ENCODE data around the gene RGS1.

The RGS1 gene

DNA sequence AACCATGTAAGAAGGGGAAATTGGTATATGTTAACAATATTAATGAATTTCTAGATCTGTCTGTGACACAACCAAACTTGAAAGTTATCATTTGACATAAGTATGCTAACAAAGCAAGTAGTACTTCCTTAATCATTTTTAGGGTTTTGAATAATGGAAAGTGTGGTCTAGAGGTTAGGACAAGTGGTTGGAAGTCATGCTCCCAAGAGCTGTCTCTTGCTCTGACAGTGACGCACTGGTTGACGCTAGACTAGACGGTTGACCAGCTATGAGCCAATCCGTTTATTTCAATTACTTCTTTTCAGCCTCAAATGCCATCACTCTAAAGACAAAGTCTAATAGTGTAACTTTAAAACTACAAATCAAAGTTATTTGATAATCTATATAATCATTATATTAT, 20.7 kb upstream of the RGS1 start:
- DNase-seq: no peak

DNA sequence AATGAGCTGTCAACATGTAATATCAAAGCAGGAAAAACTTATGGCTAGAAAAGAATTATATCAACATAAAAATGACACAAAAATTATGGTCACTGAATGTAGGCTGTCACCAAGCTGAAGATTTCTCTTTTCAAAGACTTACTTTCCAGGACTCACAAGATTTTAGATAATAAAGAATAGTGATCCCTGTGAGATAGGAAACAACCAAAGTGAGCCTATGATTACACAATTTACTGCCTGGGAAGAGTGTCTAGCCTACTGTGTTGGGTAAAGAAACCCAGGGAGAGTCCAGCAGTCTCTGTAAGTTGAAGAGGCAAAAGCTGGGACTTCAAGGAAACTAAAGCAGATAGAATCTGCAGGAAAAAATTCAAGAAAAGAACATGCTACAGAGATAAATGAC, 20.2 kb upstream of the RGS1 start:
- no peak for DNase-seq

DNA sequence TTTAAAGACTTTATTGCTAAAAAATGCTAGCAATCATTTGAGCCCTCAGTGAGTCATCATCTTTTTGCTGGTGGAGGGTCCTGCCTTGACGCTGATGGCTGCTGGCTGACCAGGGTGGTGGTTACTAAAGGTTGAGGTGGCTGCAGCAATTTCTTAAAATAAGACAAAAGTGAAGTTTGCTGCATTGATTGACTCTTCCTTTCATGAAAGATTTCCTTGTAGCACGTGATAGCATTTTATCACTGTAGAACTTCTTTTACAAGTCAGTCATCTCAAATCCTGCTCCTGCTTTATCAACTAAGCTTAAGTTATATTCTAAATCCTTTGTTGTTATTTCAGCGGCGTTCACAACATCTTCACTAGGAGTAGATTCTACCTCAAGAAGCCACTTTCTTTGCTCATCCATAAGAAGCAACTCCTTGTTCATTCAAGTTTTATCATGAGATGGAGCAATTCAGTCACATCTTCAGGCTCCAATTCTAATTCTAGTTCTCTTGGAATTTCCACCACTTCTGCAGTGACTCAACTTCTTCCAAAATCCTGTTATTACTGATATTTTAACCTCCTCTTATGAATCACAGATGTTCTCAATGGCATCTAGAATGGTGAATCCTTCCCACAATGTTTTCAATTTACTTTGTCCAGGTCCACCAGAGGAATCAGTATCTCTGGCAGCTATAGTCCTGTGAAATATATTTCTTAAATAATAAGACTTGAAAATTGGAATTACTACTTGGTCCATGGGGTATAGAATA, 17.6 kb upstream of the RGS1 start:
- no peak for DNase-seq

DNA sequence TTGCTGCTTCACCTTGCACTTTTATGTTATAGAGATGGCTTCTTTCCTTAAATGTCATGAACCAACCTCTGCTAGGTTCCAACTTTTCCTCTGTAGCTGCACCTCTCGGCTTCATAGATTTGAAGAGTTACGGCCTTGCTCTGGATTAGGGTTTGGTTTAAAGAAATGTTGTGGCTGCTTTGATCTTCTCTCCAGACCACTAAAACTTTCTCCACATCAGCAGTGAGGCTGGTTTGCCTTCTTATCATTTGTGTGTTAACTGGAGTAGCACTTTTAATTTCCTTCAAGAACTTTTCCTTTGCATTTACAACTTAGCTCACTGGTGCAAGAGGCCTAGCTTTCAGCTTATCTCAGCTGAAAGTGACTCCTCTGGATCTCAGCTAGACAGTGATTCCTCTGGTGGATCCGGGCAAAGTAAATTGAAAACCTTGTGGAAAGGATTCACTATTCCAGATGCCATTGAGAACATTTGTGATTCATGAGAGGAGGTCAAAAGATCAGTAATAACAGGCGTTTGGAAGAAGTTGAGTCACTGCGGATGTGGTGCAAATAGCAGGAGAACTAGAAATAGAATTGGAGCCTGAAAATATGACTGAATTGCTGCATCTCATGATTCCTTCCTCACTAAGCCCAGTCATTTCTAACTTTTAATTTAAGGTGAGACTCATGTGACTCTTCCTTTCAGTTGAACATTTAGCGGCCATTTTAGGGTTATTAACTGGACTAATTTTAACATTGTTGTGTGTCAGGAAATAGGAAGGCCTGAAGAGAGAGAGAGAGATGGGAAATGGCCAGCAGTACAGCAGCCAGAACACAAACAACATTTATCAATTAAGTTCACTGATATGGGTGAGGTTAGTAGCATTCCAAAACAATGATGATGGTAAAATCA, 16.2 kb upstream of the RGS1 start:
- DNase-seq: no peak

DNA sequence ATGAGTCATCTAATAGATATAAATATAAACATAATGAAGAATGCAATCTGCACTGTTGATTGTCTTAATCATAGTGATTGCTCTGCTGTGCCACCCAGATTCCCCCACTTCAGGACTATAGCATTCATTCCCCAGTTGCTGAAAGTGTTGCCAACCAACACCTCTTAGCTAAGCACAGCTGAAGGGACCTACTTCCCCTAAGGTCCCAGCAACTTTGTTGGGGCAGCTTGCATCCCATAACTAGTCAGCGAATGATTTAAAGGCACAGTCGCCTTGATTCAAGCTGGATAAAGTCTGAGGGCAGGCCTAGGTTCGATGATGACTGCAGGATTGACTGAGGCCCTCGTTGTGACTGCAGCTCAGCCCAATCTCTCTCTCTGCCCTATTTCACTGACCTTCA, 14.3 kb upstream of the RGS1 start:
- DNase-seq: no peak

DNA sequence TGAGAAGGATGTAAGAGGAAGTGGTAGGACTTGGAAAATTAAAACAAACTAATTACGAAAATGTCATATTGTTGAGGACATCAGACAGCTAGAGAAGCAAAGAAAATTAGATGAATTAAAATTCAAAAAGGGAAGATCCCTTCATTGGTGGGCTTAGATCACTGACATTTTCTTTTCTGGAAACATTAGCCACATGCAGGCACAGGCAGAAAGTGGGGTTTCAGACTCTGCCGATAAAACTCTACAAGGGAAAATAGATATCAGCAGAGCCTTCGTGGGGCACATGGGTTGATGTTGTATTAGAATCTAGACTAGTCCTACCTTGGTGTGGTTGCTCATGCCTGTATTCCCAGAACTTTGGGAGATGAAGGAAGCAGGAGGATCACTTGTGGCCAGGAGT, 12.4 kb upstream of the RGS1 start:
- DNase-seq: no peak

DNA sequence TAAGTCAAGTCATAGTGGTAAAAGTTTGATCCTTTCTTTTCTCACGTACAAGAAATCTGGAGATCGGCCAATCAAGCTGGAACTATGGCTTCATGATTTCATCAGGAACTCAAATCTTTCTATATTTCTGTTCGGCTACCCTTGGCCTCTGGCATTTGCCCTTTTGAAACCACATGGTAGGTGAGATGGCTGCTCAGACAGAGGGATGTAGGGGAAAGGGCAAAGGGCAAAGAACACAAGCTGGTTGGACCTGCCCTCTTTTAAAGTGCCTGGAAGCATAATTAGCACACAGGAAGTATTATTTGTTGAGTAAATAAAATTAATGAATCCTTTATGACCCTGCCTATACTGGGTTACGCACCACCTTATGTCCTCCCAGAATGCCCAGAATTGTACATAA, 11.5 kb upstream of the RGS1 start:
- DNase-seq: no peak

DNA sequence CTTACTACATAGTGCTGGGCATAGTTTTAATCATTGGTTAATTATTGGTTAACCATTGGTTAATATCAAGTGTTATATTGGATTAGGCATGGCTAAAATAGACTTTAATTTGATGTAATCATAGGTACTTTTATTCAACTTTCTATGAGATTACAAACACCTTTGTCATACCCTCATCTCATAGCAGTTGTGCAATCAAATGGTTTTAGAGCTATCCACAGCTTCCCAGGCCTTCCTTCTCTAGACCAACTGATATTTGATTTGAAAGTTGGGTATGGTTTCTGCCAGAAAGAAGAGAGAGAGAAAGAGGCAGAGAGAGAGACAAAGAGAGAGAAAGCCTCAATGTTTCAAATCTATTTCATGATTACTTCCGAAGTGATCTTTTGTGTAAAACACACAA, 9.6 kb upstream of the RGS1 start:
- no peak for DNase-seq

DNA sequence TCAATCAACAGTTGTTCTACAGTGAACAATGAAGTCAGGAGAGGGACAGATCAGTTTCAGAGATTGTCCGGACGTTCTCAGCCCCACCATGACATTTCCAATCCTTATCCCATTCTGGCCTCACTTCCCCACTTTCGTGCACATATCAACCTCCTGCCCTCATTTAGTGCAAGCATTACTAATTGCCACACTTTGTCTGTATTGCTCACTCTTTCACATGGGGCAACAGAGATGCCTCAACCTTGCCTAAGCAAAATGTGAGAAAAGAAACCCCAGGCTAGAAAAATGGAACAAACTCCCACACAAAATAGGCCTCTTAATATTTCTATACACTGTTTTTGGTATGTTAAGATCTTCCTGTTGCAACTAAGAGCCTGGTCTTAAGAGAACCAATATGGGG, 8.9 kb upstream of the RGS1 start:
- no peak for DNase-seq

DNA sequence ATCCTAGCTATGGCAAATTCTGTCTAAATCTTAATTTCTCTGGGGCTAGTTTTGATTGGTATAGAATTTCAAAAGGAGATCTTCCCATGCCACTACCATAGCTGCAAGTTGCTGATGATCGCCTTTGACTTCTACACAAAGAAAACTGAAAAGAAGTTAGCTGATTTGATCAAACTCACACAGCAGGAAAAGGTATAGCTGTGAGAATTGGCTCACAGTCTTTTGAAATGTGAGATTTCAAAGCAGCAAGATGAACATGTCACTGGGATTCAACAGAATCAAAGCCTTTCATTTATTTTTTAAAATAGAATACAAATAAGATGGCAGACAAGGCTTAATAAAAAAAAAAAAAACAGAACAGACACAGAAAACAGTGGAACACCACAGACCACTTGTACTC, 7.5 kb upstream of the RGS1 start:
- DNase-seq: no peak

DNA sequence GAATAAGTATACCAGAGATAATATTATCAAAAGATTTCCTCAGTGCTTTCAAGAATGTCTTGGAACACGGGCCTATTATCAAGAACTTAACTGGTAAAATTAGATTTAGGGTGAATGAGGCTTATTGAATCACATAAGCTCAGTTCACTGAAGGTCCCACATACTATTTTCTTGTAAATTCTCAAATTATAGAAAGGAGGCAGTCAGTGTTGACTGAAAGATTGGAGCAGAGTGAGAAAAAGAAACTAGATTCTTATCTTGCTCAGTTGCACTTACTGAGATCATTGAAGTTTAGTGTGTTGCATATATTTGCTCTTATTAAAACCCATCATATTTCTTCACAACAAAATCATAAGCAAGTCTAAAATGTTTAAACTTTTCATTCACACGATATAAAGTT, 3.9 kb upstream of the RGS1 start:
- DNase-seq: no peak

DNA sequence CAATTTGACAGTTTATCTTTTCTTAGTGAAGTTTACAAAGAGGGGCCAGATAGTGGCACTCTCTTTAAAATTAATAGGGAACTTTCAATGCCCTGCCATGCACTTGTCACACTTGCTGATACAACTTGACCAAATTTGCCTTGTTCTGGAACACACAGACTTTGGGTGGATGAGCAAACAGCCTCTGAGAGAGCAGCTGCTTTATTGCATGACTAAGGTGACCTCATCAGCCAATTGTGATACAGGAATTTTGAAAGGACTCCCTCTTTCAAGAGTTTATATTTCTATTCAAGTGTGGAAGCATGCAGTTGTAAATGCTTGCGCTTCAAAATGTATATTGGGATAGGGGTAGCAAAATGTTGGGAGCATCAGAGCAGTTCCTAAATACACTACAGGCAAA, 2.1 kb upstream of the RGS1 start:
- no peak for DNase-seq

DNA sequence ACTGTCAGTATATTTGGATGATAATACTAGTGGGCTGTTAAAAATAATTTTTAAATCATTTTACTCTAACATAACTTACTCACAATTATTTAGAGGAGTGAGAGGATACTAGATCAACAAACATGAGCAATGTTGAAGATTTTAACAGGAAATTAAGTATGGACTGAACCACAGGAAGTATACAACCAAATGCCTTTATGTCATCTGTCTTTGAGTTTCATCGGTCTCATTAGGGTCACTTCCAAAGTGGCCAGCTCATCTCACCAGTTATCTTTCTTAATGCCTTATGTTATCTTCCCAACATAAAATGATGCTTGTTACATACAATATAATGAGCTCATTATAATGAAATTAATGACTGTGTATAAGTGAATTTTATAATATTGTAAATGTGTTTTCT, 1.5 kb upstream of the RGS1 start:
- DNase-seq: no peak

DNA sequence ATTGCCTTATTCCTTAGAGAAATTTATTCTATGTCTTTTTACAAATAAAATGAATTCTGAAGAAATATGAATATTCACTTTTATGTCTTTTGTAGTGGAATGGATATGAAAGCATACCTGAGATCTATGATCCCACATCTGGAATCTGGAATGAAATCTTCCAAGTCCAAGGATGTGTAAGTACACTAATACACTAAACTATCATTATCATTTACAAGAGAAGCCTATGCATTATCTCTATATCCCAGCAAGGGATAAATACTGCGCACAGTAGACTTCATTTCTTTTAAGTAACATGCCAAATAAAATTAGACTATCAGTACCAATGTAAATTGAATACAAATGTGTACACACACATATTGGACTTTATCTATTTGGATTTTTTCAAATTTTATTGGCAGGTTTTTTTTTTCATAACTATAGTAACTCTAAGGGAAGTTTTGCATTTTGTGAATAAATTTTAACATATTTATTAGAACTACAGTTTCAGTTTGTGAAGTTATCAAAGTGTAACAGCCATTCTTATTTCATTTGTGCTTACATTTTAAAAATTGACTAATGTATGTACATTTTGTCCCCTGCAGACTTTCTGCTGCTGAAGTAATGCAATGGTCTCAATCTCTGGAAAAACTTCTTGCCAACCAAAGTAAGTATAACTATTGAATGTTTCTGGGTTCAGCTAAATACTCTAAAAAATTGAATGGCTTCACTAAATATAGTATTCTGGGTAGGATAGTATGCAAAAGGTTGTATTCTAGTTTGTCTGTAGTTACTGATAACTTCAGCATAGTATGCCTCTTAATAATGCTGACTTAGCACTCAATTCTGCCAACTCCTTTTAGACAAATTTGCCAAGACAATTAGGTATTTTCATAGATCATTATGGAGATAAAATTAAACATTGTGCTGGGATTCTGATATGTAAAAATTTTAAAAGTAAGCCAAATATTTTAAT, 894 bp downstream of the RGS1 start:
- DNase-seq: no peak

DNA sequence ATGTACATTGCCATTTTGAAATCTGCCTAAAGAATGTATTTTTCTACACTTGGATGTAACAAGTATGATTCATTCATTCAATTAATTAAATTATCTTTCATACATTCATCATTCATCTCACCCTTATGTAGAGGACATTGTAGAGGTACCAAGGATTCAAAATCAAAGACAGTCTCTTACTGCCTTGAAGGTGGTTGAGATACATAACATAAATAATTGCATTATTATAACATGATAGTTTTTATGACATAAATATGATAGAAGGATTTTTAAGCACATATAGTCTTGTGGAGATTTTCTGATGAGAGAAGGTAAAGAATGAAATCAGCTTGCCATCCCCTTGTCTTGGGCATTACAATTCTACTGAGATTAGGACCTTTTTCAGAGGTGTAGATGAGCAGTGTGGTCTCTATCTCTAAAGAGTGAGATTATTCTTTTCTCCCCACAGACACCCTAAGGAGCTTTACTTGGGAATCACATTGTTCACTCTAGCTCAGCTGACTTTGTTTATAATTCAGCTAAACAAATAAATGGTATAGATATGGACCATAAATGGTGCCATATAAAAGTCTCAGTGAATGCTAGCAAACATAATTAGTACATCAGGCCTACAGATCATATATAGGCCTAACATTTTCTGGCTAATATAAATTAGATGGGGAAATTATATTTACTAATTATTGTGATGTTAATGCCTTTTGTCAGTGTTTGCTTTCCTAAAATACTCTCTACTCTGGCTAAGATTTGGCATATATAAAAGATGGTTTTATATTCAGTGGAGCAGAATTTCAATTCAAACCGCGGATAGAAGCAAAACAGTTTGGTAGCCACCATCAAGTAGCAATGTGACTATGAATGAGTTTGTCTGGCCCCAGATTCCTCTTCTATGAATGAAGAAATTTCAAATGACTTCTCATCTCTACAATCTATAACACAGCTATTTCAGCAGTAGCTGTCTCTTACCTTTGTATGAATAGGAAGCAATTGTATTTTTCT, 1.9 kb downstream of the RGS1 start:
- DNase-seq: no peak

DNA sequence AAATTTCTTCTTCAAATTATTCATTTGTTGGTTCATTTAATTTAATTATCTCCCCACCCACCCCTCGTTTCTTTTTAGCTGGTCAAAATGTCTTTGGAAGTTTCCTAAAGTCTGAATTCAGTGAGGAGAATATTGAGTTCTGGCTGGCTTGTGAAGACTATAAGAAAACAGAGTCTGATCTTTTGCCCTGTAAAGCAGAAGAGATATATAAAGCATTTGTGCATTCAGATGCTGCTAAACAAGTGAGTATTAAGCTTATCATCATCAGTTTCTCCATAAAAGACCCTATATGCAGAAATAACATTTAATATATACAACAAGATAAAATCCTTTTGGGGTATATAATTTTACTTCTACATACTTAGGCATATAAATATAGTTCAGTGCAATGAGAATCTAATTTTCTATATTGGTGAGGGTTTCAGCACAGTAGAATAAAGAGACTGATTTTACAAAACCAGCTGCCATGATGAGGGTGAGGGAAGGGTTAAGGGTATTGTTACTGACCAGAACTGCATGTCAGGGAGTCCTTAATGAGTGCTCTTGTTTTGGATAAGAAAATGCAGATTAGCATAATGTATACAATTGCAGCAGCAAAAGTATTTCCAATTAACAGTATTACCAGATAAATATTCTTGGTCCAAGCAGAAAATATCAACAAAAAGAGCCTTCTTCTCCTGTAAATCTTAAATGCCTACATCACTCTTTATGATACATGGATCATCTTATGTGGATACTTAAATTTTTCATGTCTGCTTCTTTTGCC, 2.8 kb downstream of the RGS1 start:
- no peak for DNase-seq

DNA sequence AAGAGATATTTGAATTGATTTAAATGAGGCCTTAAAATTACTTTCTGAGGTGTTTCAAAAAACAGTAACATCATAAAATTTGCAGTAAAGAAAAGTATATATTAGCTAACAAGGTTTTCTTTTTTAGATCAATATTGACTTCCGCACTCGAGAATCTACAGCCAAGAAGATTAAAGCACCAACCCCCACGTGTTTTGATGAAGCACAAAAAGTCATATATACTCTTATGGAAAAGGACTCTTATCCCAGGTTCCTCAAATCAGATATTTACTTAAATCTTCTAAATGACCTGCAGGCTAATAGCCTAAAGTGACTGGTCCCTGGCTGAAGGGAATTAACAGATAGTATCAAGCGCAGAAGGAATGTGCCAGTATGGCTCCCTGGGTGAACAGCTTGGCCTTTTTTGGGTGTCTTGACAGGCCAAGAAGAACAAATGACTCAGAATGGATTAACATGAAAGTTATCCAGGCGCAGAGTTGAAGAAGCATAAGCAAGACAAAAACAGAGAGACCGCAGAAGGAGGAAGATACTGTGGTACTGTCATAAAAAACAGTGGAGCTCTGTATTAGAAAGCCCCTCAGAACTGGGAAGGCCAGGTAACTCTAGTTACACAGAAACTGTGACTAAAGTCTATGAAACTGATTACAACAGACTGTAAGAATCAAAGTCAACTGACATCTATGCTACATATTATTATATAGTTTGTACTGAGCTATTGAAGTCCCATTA, 3.6 kb downstream of the RGS1 start:
- DNase-seq: no peak

DNA sequence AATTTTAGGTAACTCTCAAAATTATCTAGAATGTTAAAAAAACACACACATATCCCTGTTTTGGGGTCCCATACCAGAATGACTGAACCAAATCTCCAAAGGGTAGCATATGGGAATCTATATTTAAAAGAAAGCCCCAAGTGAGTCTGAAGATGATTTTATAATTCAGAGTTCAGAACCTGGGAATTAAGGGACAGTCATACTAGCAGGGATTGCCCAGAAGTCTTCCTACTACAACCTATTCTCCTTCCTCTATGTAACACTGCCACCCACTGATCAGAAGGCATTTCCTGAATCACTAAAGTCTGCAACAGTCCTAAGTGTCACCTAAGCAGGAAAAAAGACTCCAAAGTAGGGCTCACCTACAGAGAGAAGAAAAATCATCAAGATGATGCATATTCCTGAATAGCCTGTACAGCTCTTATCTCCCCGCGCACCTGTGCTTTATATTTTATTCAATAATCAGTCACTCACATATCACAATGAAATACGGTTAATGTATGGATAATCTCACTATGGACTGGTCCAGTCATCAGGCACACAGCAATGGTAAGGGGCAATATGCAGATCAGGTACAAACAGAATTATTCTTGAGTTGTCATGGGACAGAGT, 4.9 kb downstream of the RGS1 start:
- no peak for DNase-seq

DNA sequence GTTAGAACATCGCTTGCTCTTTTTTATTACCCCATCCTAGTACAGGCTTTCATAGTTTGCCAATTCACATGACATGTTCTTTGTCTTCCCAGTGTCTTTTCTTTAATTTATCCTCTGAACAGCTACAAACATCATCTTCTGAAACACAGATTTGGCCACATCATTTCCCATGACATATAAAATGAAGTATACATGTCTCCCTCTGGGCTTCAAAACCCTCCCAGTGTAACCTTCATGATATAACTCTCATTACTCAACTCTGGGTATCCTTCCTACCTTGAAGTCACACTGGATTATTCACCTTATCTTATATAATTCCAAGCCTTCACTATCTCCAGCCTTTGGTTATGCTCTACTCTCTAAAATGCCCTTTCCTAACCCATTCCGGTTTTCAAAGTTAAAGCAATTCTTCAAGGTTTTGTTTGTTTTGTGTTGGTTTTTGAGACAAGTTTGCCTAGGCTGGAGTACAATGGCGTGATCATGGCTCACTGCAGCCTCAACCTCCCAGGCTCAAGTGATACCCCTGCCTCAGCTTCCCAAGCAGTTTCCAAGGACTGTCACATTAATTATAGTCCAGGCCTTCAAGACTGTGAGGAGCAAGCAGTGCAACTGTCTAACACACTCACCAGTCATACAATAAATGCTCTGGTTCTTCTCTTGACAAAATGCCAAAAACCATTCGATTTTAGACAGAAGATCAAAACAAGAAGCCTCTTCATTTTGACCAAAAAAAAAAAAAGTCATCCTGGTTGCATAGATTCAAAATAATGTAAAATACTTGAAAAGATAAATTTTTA, 5.8 kb downstream of the RGS1 start:
- DNase-seq: no peak
